ENCODE measurements around the gene RUFY3. TPM values are rescaled to one million over a fixed set of nuclear protein-coding genes. Genes with fewer than 3 reads are reported as not detected.

The RUFY3 gene
- total RNA-seq, 1 experiment from 2014 or later, result 32.9 TPM

- Histone ChIP-seq H2AFZ (ENCODE audit: low read depth, low read length, poor library complexity, severe bottlenecking) (no peak overlapping the region), H3K79me2 (ENCODE audit: insufficient read depth, low read length) (0 out of 2 replicates have a peak, but pooled peaks cover 9% of the 10 kb centered on the region), H3K4me3 (replicated peaks in 1 of 2; ENCODE audit: low read depth in 1 of 2, low read length in 2 of 2) (no peak overlapping the region), H3K4me1 (ENCODE audit: control insufficient read depth in 1 of 2, insufficient read depth in 2 of 2, low read length in 2 of 2) (no peaks in the 10 kb centered on the region), H3K9me2 (ENCODE audit: insufficient read depth) (no peaks in the 10 kb centered on the region), H3K4me2 (ENCODE audit: low read length) (no peak overlapping the region), H3K36me3 (ENCODE audit: control insufficient read depth in 1 of 2, insufficient read depth in 2 of 2, low read length in 2 of 2) (no peaks in the 10 kb centered on the region), H3K9ac (ENCODE audit: low read length) (no peak overlapping the region), H3K27me3 (ENCODE audit: insufficient read depth, low read length) (no peaks in the 10 kb centered on the region), H3K27ac (ENCODE audit: low read depth, low read length) (no peak overlapping the region), H4K20me1 (ENCODE audit: insufficient read depth) (no peaks in the 10 kb centered on the region), H3K9me3 (ENCODE audit: control insufficient read depth in 1 of 2, insufficient read depth in 1 of 2, low read depth in 1 of 2, low read length in 2 of 2) (no peaks in the 10 kb centered on the region)
- intact Hi-C loops (cut with micrococcal nuclease), result no loop called here
- BruUV-seq (replicated peaks), result no TSS peak
- RAD21 ChIA-PET (ENCODE audit: low non-redundant PET in 1 of 2, low total read pairs in 2 of 2, uncharacterized antibody in 2 of 2, unreplicated experiment in 2 of 2), result no interaction called here
- ATAC-seq, result no peak
- no peak for DNase-seq (ENCODE audit: low read depth, low spot score)
- POLR2A ChIA-PET, result no interaction called here
- CTCF ChIA-PET, result no interaction called here
- TF ChIP-seq REST (IDR thresholded peaks at IDR 0.05; ENCODE audit: low read depth) (no peak), ELF1 (IDR thresholded peaks at IDR 0.05; ENCODE audit: borderline replicate concordance, low read depth) (no peak), CBX3 (IDR thresholded peaks at IDR 0.05; ENCODE audit: low read depth) (no peak), CEBPB (IDR thresholded peaks at IDR 0.05; ENCODE audit: low read depth) (no peak), YY1 (IDR thresholded peaks at IDR 0.05; ENCODE audit: extremely low read depth, insufficient replicate concordance, low read depth, low read length) (no peak), ZNF274 (IDR thresholded peaks at IDR 0.05; ENCODE audit: low read depth, low read length) (no peak), EZH2 (IDR thresholded peaks at IDR 0.05) (no peak), MAX (IDR thresholded peaks at IDR 0.05) (no peak), SIN3A (IDR thresholded peaks at IDR 0.05; ENCODE audit: low read depth) (no peak), SRF (IDR thresholded peaks at IDR 0.05; ENCODE audit: low read depth) (no peak), JUND (IDR thresholded peaks at IDR 0.05) (no peak), SP1 (IDR thresholded peaks at IDR 0.05; ENCODE audit: low read depth) (no peak)
These were observed 26.1 kb downstream of the RUFY3 start for GRCh38 chr4:70747874-70748273.

Data from HCT116 (cell line).